A673 (cell line): ENCODE results near the gene ZNF611. TPM values are rescaled to one million over a fixed set of nuclear protein-coding genes. Genes with fewer than 3 reads are reported as not detected.

Source experiments
- BruUV-seq: library from RNA; stranded (reverse); fragments of 400-500 nt; replicated peaks from 2 replicates; lab custom pipeline; 2021; lab: Mats Ljungman, UMichigan
- CTCF ChIA-PET: fragments of 300-600 bp; sonication (Branson Sonifier 250); formaldehyde crosslinking; loops from one replicate; lab custom pipeline; 2022; ENCODE audit warnings: antibody characterized with exemption; lab: Charles Lee
- POLR2A ChIA-PET: fragments of 300-600 bp; sonication (Branson Sonifier 250); formaldehyde crosslinking; loops from one replicate; lab custom pipeline; 2022; ENCODE audit warnings: antibody characterized with exemption; ENCODE audit not compliant: low non-redundant PET; lab: Charles Lee
- DNase-seq: peaks from one replicate; pipeline ENCODE4 v3.0.0-alpha.2; 2015; ENCODE audit warnings: low spot score
- H3K27ac ChIP-seq: fragments of 200-600 bp; sonication (generic); 2 replicates; pipeline ENCODE4 v1.5.1; 2016; ENCODE audit warnings: mixed run types, low read depth, mild to moderate bottlenecking, mixed read lengths, antibody characterized with exemption, low read length; ENCODE audit not compliant: poor library complexity, severe bottlenecking
- H3K27me3 ChIP-seq: fragments of 200-600 bp; sonication (generic); replicated peaks from 2 replicates; pipeline ENCODE4 v1.6.1; 2017; ENCODE audit warnings: mixed run types, low read depth, mild to moderate bottlenecking, mixed read lengths, antibody characterized with exemption, low read length; ENCODE audit not compliant: insufficient read depth, poor library complexity
- H3K36me3 ChIP-seq: fragments of 200-600 bp; sonication (generic); 2 replicates; pipeline ENCODE4 v1.6.1; 2016; ENCODE audit warnings: mixed run types, mild to moderate bottlenecking, mixed read lengths, antibody characterized with exemption, low read length; ENCODE audit not compliant: insufficient read depth, poor library complexity, severe bottlenecking
- H3K4me1 ChIP-seq: fragments of 200-600 bp; sonication (generic); 2 replicates; pipeline ENCODE4 v1.6.1; 2017; ENCODE audit warnings: mixed run types, mild to moderate bottlenecking, mixed read lengths, antibody characterized with exemption, low read length; ENCODE audit not compliant: insufficient read depth, poor library complexity, severe bottlenecking
- H3K4me3 ChIP-seq: fragments of 200-600 bp; sonication (generic); 2 replicates; pipeline ENCODE4 v1.5.1; 2016; ENCODE audit warnings: low read depth, mixed run types, mild to moderate bottlenecking, mixed read lengths, low read length; ENCODE audit not compliant: poor library complexity, severe bottlenecking
- H3K9me3 ChIP-seq: fragments of 200-600 bp; sonication (generic); 2 replicates; pipeline ENCODE4 v1.6.1; 2016; ENCODE audit warnings: mixed run types, low read depth, mild to moderate bottlenecking, mixed read lengths, antibody characterized with exemption, low read length; ENCODE audit not compliant: poor library complexity, severe bottlenecking
- CTCF ChIP-seq: fragments of 300-800, 200-600 bp; sonication (generic); conservative IDR thresholded peaks from 2 replicates; pipeline ENCODE4 v1.5.1; 2017; ENCODE audit warnings: low read depth, mild to moderate bottlenecking, antibody characterized with exemption, low read length, moderate library complexity, mixed read lengths
- EZH2 ChIP-seq: fragments of 200-600 bp; sonication (generic); IDR thresholded peaks from 2 replicates; pipeline ENCODE4 v1.6.1; 2017; ENCODE audit warnings: borderline replicate concordance, low read depth, mild to moderate bottlenecking, mixed read lengths, antibody characterized with exemption, low read length; ENCODE audit not compliant: poor library complexity, severe bottlenecking
- intact Hi-C: fragments of 100-400 bp; cut with micrococcal nuclease; formaldehyde crosslinking; loops from one replicate; pipeline ENCODE4 v1.10.0; 2022; ENCODE audit not compliant: unreplicated experiment
- total RNA-seq: library from RNA; stranded (reverse); gene quantifications from 2 replicates; pipeline ENCODE4 v1.2.3, GENCODE V29; 2021

ZNF611 gene
- total RNA-seq, 1 experiment from 2014 or later, result 21.7 TPM

- ChIA-PET POLR2A (no interaction called here), CTCF (no interaction called here)
- no peaks in the 10 kb centered on the region for H3K27me3 ChIP-seq
- no peaks in the 10 kb centered on the region for H3K4me1 ChIP-seq
- TF ChIP-seq CTCF, result no peak
- TF ChIP-seq EZH2, result no peak
- H3K27ac ChIP-seq, result no peak overlapping the region
- intact Hi-C loops, result no loop called here
- DNase-seq, result no peak
- no peaks in the 10 kb centered on the region for H3K9me3 ChIP-seq
- no peak overlapping the region for H3K4me3 ChIP-seq
- no peaks in the 10 kb centered on the region for H3K36me3 ChIP-seq
- no TSS peak for BruUV-seq
Observed at GRCh38 chr19:52664461-52664860, 70.4 kb downstream of the ZNF611 start.

- intact Hi-C loops, result no loop called here
- Histone ChIP-seq H3K36me3 (peaks cover 5% of the 10 kb centered on the region), H3K4me1 (no peaks in the 10 kb centered on the region), H3K4me3 (no peak overlapping the region), H3K27me3 (no peaks in the 10 kb centered on the region), H3K9me3 (no peaks in the 10 kb centered on the region), H3K27ac (no peak overlapping the region)
- POLR2A ChIA-PET, result no interaction called here
- no peak for TF ChIP-seq EZH2
- TF ChIP-seq CTCF, result no peak
- CTCF ChIA-PET, result no interaction called here
- BruUV-seq, result no TSS peak
- no peak for DNase-seq
Observed at GRCh38 chr19:52662631-52663030, 72.2 kb downstream of the ZNF611 start.

GRCh38 chr19:52660981-52661380 is 73.9 kb downstream of the ZNF611 start:
- BruUV-seq, result no TSS peak
- Histone ChIP-seq H3K9me3 (no peaks in the 10 kb centered on the region), H3K4me3 (no peak overlapping the region), H3K36me3 (peaks cover 8% of the 10 kb centered on the region), H3K4me1 (no peaks in the 10 kb centered on the region), H3K27me3 (no peaks in the 10 kb centered on the region), H3K27ac (no peak overlapping the region)
- DNase-seq, result no peak
- ChIA-PET POLR2A (no interaction called here), CTCF (no interaction called here)
- intact Hi-C loops, result no loop called here
- TF ChIP-seq CTCF (no peak), EZH2 (no peak)
